Stimulated activated naive CD4-positive, alpha-beta T cell (primary cell): ENCODE measurements around the gene LIMK1.
"Not testable (repeated sequence)": the region's sequence is repeated elsewhere in the genome, so short reads cannot be mapped to it uniquely, and the experiment has no call there.

Source experiments
- DNase-seq, 6 experiments: peaks; one replicate each; lab custom pipeline; 2025; lab: John Stamatoyannopoulos, UW

Gene LIMK1

DNA sequence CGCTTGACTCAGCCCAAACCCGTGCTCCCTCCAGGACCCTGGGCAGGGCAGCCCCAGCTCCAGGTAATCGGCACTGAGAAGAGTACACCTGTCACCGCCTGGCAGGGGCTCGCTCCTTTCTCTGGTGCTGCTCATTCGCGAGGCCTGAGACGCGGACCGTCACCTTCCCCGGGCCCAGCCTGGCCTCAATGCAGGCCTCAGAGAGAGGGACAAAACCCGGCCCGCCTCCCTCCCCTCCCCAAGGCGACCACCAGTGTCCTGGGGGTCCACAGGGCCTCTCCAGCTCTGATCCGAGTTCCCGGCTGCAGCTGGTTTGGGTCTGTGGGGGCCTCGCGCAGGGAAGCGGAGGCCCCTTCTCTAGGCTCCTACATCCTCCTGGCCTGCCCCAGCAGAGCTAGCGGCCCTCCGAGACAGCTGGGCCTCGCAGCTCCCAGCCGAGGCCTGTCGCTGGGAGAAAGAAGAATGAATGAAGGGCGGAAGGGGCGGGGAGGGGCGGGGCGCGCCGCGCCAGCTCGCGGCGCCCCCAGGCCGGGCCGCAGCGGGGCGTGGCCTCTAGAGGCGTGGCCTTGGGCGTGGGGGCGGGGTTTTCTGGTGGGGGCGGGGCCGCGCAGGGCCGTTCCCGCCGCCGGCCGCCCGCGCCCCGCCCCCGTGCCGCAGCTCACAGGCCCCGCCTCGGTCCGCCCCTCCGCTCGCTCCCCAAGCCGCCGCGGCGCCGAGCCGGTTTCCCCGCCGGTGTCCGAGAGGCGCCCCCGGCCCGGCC is at the start of gene LIMK1:
Gene LIMK1 (plus strand): TSS at position 688 of the 760 bp plus-strand sequence. CDS start 187 bp downstream, outside the sequence.
- DNase-seq = peak; percentile 74 to 89 (median 83)

- DNase-seq = no peak
Observed at GRCh38 chr7:74037609-74038008, 46.0 kb upstream of the LIMK1 start.

DNA sequence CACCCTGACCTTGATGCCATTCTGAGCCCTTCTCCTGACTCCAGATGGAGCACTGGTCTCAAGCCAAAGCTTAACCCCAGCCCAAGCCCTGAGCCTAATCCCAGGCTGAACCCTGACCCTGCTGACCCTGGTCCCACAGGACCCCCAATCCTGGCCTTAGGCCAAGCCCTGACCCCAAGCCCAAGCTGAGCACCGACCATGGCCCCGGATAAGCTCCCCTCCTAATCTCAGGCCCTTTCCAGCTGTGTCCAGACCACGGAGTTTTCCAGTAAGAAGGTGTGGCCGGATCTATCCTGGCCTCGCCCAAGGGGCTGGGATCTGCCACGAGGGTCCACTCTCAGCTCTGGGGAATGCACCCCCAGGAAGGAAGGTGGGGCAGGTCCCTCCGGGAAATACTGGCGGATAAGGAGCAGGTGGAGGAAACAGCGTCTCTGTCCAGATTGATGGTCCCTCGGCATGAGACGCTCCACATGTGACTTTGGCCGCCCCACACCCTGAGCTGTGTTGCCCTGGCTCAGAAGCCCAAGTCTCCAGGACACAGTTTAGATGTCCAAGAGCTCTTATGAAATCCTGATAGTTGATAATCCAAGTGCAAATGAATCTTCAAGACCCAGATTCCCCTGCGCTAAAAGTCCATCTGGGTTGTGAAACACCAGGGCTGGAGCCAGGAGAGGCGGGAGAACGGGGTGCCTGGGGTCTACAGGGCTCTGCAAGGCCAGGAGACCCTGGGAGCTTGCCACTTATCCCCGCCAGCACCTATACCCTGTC is 45.2 kb upstream of the LIMK1 start:
- no peak for DNase-seq

- no peak for DNase-seq
Observed at GRCh38 chr7:74039337-74039736, 44.3 kb upstream of the LIMK1 start.

- DNase-seq = no peak
Observed at GRCh38 chr7:74040101-74040790, 43.4 kb upstream of the LIMK1 start.

- DNase-seq = no peak
Observed at GRCh38 chr7:74040791-74041520, 42.6 kb upstream of the LIMK1 start.

- DNase-seq = no peak
Observed at GRCh38 chr7:74042746-74043522, 40.7 kb upstream of the LIMK1 start.

- no peak for DNase-seq
Observed at GRCh38 chr7:74043523-74043951, 40.1 kb upstream of the LIMK1 start.

GRCh38 chr7:74044366-74045350 is 38.9 kb upstream of the LIMK1 start:
- DNase-seq = no peak

DNA sequence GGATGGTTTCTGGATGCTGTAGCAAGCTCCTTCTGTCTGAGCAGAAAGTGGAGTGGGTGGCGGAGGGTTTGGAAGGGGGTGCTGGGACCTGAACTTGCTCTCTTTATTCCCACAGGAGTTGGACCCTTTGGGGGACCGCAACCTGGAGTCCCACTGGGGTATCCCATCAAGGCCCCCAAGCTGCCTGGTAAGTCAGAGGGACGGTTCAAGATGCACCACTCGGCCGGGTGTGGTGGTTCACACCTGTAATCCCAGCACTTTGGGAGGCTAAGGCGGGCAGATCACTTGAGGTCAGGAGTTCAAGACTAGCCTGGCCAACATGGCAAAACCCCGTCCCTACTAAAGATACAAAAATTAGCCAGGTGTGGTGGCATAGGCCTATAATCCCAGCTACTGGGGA is 37.0 kb upstream of the LIMK1 start:
- not testable (repeated sequence) for DNase-seq

DNA sequence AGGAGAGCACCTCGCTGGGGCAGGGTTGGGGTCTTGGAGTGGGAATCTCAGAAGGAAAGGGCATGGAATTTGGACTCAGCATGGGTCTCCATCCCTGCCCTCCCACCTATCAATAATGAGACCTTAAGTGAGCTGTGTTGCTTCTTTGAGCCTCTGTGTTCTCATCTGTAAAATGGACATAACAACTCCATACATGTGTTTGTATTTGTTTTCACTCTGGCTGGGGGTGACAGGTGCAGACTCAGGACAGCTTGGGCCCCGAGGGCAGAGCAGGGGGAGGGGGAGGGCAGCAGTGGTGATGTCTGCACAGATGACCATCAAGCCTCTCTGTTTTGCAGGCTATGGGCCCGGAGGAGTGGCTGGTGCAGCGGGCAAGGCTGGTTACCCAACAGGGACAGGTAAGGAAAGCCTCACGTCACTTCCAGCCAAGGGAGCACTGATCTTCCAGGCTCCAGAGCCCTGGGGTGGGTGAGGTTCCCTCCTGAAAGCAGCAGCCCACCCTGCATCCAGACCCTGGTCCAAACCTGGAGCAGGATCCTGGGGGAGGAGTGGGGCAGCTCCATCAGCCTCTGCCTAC is 35.7 kb upstream of the LIMK1 start:
- no peak for DNase-seq

- DNase-seq = no peak
Observed at GRCh38 chr7:74048999-74049599, 34.5 kb upstream of the LIMK1 start.

DNA sequence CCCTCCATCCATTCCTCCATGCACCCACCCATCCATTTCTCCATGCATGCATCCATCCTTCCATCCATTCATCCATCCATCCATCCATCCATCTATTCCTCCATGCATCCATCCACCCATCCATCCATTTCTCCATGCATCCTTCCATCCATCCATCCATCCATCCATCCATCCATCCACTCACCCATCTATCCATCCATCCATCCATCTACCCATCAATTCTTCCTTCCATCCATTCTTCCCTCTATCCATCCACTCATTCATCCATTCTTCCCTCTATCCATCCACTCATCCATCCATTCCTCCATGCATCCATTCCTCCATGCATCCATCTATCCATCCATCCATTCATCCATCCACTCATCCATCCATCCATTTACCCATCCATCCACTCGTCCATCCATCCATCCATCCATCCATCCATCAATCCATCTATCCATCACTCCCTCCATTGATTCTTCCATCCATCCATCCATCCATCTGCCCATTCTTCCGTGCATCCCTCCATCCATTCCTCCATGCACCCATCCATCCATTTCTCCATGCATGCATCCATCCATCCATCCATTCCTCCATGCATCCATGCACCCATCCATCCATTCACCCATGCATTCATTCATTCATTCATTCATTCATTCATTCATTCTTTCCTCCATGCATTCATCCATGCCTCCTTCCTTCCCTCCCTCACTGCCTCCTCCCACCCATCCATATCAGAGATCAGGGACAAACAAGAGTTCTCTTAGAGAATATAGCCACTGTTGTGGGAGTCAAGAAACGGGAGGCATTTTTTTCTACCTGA is 33.4 kb upstream of the LIMK1 start:
- DNase-seq = no peak

GRCh38 chr7:74051193-74051592 is 32.4 kb upstream of the LIMK1 start:
- DNase-seq = no peak

- DNase-seq = no peak
Observed at GRCh38 chr7:74051629-74052410, 31.8 kb upstream of the LIMK1 start.

DNA sequence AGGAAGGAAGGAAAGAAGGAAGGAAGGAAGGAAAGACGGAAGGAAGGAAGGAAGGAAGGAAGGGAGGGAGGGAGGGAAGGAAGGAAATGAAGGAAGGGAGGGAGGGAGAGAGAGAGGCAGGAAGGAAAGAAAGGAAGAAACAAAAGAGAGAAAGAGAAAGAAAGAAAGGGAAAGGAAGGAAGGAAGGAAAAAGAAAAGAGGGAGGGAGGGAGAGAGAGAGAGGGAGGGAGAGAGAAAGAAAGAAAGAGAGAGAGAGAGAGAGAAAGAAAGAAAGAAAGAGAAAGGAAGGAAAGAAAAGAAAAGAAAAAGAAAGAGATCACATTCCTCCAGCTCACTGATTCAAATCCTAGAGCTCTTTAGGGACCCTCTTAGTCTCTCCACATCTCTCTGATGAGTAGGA is 31.0 kb upstream of the LIMK1 start:
- no peak for DNase-seq

DNA sequence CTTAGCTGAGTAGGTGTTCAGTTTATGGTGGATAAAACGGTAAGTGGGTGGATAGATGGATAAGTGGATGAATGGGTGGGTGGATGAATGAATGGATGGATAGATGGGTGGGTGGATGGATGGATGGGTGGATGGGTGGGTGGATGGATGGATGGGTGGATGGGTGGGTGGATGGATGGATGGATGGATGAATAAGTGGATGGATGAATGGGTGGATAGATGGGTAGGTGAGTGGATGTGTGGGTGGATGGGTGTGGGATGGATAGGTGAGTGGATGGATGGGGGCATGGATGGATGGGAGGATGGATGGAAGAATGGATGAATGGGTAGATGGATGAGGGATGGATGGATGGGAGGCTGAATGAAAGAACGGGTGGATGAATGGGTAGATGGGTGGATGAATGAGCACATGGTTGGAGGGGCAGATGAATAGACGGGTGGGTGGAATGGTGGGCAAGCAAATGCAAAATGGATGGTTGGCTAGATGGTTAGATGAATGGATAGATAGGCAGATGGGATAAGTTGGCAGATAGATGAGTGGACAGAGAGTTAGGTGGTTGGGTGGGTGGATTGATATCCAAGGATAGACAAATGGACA is 29.9 kb upstream of the LIMK1 start:
- no peak for DNase-seq
